Lower leg skin (tissue), 3 donors: Measurements from ENCODE around the gene CDH22.

ENCODE experiments used
- CTCF ChIP-seq, 3 donors: fragments of 450-650 bp; IDR thresholded peaks; one replicate each; pipeline ENCODE4 v1.5.1; 2016; ENCODE audit warnings: antibody characterized with exemption in 3 of 3, mild to moderate bottlenecking in 3 of 3, moderate library complexity in 2 of 3
- POLR2A ChIP-seq, 2 donors: fragments of 450-650 bp; IDR thresholded peaks; one replicate each; pipeline ENCODE4 v1.6.1; 2016 to 2017; ENCODE audit warnings: antibody characterized with exemption in 2 of 2, mild to moderate bottlenecking in 1 of 2, moderate library complexity in 1 of 2

DNA sequence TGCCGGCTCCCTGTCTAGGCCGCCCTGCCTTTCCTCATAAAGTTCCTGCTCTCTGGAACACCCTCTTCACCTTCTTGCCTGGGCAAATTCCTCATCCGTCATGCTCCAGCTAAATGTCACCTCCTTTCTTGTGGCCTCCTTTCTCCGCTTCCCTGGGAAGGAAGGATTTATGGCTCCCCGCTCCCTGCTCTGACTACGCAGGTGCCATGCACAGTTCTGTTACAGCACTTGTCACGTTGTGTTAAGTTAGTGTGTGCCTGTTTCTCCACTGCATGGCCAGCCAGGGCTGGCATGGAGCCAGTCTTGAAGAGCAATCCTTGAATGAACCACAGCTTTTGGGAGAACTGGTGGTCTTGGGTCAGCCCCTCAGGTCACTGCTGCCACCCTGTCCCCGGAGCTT, 128.4 kb downstream of the CDH22 start:
- TF ChIP-seq CTCF (IDR thresholded peaks at IDR 0.05) (no peak), POLR2A (IDR thresholded peaks at IDR 0.05) (no peak)
